Activated naive CD4-positive, alpha-beta T cell treated with anti-CD3 and anti-CD28 coated beads, Interleukin-2, amount 10 ng/mL, durations not matched to agents 7 days and 5 days (primary cell): ENCODE data around the gene ARF1.
A peak's percentile ranks its signal among the peaks of the same experiment; 100 is the strongest.

Experiments used
- CTCF ChIA-PET: fragments of 350-600 bp; sonication (Branson Sonifier 250); formaldehyde crosslinking; loops from one replicate; lab custom pipeline; 2021; ENCODE audit warnings: antibody characterized with exemption; lab: Charles Lee
- DNase-seq: peaks from one replicate; pipeline ENCODE4 v3.0.0-alpha.2; 2020
- H3K27ac Mint-ChIP-seq: one replicate; pipeline ENCODE4 v1.8.0; 2021; ENCODE audit warnings: mild to moderate bottlenecking, moderate library complexity, mixed read lengths
- H3K27me3 Mint-ChIP-seq: one replicate; pipeline ENCODE4 v1.8.0; 2021; ENCODE audit warnings: mild to moderate bottlenecking, mixed read lengths
- H3K36me3 Mint-ChIP-seq: one replicate; pipeline ENCODE4 v1.8.0; 2021; ENCODE audit warnings: mixed read lengths
- H3K4me1 Mint-ChIP-seq: one replicate; pipeline ENCODE4 v1.8.0; 2021; ENCODE audit warnings: mixed read lengths
- H3K4me3 Mint-ChIP-seq: one replicate; pipeline ENCODE4 v1.8.0; 2021; ENCODE audit warnings: mild to moderate bottlenecking, moderate library complexity, mixed read lengths
- H3K9me3 Mint-ChIP-seq: one replicate; pipeline ENCODE4 v1.8.0; 2021; ENCODE audit warnings: mixed read lengths

ARF1 gene

DNA sequence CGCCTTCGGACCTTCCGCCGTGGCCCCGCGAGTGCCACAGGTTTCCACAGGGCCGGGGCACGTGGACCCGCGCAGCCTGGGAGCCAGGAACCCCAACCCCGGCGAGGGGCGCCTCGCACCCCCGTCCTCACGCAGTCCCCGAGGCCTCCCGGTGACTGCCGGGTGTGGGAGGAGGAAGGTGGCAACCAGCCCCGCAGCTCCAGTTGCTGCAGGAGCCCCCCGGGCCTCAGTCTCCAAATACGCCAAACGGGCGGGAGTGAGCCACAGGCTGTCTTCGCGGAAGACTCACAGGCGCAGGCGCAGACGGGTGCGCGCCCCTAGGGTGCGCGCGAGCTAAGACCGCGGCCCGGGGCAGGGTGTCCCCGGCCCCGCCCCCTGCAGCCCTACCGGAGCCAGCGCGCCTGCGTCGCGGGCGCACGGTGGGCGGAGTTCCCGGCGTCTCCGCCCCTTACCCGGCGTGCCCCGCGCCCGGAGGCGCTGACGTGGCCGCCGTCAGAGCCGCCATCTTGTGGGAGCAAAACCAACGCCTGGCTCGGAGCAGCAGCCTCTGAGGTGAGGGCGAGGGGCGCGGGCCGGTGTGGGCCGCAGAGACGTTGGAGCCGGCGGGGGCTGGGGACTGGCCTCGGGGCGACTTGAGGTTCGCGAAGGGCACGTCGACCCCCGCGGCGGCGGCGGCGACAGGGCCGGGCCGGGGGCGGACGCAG lies at the start of gene ARF1:
TSS of gene ARF1 (plus strand) at position 495 of the 704 bp plus-strand sequence. CDS start 14,407 bp downstream, outside the sequence.
- CTCF ChIA-PET, result interaction anchor here (1.0 kb wide), 1 partner anchor 319 kb away, joined by 3 read pairs; no protein-coding TSS in a partner anchor
- peaks cover 28% of the 10 kb centered on the region for H3K36me3 Mint-ChIP-seq
- peak; percentile 91 for DNase-seq
- H3K4me1 Mint-ChIP-seq, result peaks cover 46% of the 10 kb centered on the region
- H3K27me3 Mint-ChIP-seq, result no peaks in the 10 kb centered on the region
- H3K27ac Mint-ChIP-seq, result peak within 1 kb of the TSS; percentile 96
- no peaks in the 10 kb centered on the region for H3K9me3 Mint-ChIP-seq
- peak within 1 kb of the TSS; percentile 93 for H3K4me3 Mint-ChIP-seq

DNA sequence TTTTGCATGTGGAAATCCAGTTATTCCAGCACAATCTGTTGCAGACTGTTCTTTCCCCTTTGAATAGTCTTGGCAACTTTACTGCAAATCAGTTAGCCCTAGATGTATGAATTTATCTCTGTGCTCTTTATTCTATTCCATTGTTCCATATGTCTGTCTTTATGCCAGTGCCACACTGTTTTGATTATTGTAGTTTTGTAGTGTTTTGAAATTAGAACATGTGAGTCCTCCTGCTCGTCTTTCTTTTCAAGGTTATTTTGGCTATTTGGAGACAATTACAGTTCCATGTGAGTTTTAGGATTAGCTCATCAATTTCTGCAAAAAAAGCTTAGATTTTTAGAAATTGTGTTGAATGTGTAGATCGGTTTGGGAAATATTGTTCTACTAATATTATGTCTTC lies 49.1 kb upstream of the ARF1 start:
- Mint-ChIP-seq H3K4me3 (no peak overlapping the region), H3K36me3 (no peaks in the 10 kb centered on the region), H3K27me3 (peaks cover 57% of the 10 kb centered on the region), H3K27ac (no peak overlapping the region), H3K4me1 (no peaks in the 10 kb centered on the region), H3K9me3 (no peaks in the 10 kb centered on the region)
- CTCF ChIA-PET, result no interaction called here
- DNase-seq, result no peak

DNA sequence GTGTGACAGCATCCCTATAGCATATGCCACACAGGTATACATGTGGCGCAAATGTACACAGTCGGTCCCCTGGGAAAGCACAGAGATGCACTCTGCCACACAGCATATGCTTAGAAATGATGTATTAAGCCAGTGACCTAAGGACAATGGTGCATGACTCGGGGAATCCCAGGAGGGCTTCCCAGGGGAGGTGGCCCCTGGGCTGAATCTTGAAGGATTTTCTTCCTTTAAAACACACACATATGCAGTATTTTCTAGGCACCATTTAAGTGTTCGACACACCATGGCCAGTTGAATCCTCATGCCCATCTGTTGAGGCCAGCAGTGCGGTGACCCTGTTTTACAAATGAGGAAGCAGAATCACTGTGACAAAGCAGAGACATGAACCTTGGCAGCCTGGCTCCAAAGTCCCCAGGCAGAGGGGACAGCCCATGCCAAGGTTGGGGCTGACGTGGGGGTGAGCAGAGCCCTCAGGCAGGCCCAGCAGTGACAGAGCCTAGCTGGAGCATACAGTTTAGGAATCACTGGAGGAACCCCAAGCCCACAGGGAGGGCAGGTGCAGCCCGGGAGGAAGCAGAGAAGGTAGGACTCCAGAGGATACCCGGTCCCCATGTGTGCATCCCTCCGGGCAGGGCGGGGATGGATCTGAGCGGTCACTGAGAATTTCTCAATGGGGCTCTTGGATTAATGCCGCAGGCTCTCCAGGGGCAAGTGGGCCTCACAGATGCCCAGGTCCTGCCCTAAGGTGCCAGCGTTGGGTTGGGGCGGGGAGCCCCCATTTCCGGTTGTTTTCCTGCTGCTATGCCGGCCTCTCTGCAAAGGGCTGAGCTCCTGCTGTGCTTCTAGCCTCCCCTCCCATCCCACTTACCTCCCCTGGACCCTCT lies 47.3 kb upstream of the ARF1 start:
- H3K27ac Mint-ChIP-seq, result no peak overlapping the region
- H3K4me1 Mint-ChIP-seq, result no peaks in the 10 kb centered on the region
- no peaks in the 10 kb centered on the region for H3K9me3 Mint-ChIP-seq
- H3K4me3 Mint-ChIP-seq, result no peak overlapping the region
- H3K27me3 Mint-ChIP-seq, result peaks cover 68% of the 10 kb centered on the region
- no peaks in the 10 kb centered on the region for H3K36me3 Mint-ChIP-seq
- CTCF ChIA-PET, result no interaction called here
- no peak for DNase-seq

DNA sequence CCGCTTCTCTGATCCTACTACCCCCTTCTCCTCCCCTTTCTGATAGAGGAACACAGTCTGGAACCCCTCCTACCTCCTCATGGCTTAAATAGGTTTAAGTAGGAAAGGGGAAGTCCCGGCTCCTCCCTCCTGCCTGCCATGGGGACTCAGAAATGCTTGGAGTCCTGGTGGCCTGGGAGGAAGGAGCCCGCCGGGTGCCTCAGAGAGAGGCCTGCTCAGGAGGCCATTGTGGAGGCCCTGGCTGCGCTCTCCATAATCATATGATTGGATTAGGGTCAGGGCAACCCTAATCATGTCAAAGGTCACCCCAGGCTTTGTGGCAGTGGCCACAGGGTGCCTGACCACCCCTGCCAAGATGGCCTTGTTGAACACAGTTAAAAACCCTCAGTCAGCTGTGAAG lies 46.7 kb upstream of the ARF1 start:
- no peak for DNase-seq
- Mint-ChIP-seq H3K27ac (no peak overlapping the region), H3K36me3 (no peaks in the 10 kb centered on the region), H3K9me3 (no peaks in the 10 kb centered on the region), H3K4me1 (no peaks in the 10 kb centered on the region), H3K4me3 (no peak overlapping the region), H3K27me3 (peaks cover 68% of the 10 kb centered on the region)
- CTCF ChIA-PET, result no interaction called here

DNA sequence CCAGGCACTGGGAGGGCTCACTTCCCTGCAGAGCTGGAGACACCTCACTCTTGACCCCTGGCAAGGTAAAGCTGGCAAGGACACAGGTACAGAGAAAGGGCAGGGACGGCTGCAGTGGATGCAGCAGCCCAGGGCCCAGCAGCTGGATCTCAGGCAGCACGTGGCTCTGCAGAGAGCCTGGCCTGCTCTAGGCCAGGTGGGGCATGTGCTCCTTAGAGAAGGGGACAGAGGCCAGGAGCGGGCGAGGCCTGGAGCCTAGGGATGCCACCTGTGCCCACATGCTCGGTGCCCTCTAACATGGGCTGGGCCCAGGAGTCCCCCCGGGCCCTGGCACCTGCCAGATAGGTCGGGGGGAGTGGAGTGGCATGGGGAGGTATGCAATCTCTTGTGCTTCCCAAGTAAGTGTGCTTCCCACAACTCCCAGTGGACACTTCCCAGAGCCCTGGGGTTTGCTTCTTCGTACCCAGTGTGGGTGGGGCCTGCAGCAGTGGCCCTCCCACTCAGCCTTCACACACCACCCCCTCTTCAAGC lies 45.7 kb upstream of the ARF1 start:
- Mint-ChIP-seq H3K36me3 (no peaks in the 10 kb centered on the region), H3K27ac (no peak overlapping the region), H3K27me3 (peaks cover 59% of the 10 kb centered on the region), H3K4me1 (no peaks in the 10 kb centered on the region), H3K4me3 (no peak overlapping the region), H3K9me3 (no peaks in the 10 kb centered on the region)
- CTCF ChIA-PET, result no interaction called here
- no peak for DNase-seq

DNA sequence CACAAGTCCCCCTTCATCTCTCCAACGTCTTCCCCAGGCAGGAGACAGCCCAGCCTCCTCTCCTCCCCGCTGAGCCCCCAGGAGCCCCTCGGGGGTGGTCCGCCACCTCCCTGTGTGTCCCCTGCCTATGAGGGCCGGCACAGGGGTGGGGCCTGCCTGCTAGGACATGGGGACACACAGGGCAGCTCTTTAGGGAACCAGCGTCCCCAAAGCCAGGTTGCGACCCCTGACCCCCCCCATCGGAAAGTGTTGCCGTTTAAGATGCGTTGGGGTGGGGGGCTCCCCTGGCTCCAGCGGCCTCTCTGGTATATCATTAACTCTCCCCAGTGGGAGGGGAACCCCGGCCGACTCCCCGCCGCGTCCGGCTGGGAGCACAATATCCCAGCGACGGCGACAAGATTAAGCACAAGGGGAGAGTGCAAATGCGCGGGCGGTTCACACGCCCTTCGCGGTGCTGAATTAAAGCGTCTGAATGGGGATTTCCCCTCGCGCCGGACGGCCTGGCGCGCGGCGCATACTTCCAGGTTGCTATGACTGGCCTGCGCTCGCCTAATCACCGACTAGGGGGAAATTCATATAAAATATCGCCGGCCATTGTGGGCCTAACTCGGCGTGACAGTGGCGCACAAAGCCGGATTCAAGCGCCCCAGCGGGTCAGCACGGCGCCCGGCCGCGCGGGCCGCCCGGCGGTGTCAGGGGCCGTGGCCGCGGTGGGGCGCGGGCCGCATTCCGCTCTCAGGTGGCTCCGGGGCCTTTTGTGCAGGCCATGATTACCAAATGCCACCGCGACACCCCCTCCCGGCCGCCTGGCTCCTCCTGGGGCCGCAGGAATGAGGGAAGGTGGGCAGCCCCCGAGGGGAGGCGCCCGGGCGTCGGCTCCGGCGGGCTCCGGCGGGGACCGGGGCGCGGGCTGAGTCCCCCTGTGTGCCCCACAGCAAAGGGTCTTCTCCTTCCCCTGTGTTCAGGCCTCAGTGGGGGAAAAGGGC lies 44.8 kb upstream of the ARF1 start:
- H3K27ac Mint-ChIP-seq, result no peak overlapping the region
- H3K36me3 Mint-ChIP-seq, result no peaks in the 10 kb centered on the region
- no peak overlapping the region for H3K4me3 Mint-ChIP-seq
- H3K9me3 Mint-ChIP-seq, result no peaks in the 10 kb centered on the region
- peaks cover 58% of the 10 kb centered on the region for H3K27me3 Mint-ChIP-seq
- peak; percentile 40 for DNase-seq
- H3K4me1 Mint-ChIP-seq, result no peaks in the 10 kb centered on the region
- CTCF ChIA-PET, result no interaction called here

DNA sequence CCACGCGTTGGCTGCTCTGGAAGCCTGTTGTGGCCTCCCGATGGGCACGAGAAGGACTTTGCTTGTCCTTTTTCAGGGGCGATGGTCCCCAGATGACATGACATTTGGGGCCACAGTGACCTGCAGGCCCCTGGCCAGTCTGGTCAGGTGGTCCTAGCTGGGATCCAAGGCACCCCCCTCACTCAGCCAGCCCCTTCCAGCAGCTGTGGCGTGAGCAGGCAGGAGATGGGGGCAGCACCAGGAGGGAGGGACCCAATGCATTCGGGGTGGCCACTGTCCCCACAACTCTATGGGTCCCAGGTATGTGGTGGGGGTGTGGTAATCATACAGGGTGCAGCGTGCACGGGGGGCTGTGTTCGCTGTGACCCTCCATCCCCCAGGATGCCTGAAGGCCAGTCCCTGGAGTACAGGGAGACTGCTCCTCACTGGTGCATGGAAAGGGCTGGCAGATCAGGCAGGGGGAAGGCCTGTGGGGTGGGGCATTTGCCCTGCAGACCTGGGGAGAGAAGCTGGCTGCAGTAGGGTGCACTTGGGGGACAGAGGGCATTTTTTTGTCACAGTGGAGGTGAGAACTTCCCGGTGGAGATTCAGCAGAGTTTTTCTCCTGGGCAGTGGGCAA lies 44.0 kb upstream of the ARF1 start:
- no peak for DNase-seq
- no peak overlapping the region for H3K27ac Mint-ChIP-seq
- CTCF ChIA-PET, result no interaction called here

DNA sequence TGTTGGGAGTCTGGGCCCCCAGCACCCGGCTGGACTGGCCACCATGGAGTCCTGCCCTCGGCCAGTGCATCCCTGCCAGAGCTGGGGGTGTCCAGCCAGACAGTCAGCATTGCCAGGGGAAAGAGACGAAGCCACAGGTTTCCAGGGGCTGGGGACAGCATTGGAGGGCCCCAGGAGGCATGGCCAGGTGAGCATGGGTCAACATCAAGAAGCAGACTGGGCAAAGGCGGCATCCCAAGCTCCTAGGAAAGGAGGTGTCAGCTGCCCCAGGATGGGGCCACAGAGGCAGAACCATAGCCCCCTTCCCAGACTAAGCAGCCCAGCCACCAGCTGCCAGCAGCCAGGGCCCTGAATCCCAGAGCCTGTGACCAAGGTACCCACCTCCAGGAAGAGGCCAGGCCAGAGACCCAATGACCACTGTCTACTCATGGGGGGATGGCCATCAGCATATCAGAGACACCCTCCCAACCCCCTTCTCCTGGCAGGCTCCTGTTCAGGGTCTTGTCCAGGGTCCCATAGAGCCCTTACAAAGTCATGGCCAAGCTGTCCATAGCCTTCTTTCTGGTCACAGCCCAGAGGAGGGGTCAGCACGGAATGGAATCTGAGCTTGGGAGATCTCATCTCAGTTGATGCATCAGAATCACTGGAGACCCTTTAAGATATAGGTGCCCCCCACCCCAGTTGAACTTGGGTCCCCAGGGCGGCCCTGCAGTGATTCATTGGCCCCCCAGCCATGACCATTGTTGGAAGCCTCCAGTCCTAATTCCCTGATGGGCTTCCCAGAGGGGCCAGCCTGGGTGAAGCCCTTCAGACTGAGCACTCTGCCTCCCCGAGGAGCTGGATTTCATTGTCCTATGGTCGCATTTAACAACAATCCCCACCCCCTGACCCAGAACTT lies 43.3 kb upstream of the ARF1 start:
- no peak overlapping the region for H3K27ac Mint-ChIP-seq
- CTCF ChIA-PET, result no interaction called here
- peaks cover 58% of the 10 kb centered on the region for H3K27me3 Mint-ChIP-seq
- DNase-seq, result no peak
- no peak overlapping the region for H3K4me3 Mint-ChIP-seq
- H3K4me1 Mint-ChIP-seq, result no peaks in the 10 kb centered on the region
- no peaks in the 10 kb centered on the region for H3K9me3 Mint-ChIP-seq
- no peaks in the 10 kb centered on the region for H3K36me3 Mint-ChIP-seq

More for the DNA sequence above, 44.0 kb upstream of the ARF1 start:
- Mint-ChIP-seq H3K4me1 (no peaks in the 10 kb centered on the region), H3K9me3 (no peaks in the 10 kb centered on the region), H3K36me3 (no peaks in the 10 kb centered on the region), H3K4me3 (no peak overlapping the region), H3K27me3 (peaks cover 58% of the 10 kb centered on the region)

DNA sequence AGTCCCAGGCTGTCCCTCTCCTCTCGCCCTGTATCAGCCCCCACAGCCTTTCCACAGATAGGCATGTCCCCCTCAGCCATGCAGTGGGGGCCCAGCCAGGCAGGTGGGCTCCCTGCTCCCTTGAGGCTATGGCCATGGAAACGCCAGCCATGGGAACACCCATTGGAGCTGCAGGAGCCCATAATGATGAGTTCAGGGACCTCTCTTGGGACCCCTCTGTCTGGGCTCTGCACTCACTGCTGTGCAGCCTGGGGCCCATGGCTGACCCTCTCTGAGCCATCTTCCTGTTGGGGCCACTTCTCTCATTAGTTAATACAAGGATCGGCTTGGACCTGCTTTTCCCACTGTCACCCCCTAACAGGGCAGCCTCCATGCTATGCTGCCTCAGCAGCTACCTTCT lies 42.5 kb upstream of the ARF1 start:
- Mint-ChIP-seq H3K36me3 (no peaks in the 10 kb centered on the region), H3K9me3 (no peaks in the 10 kb centered on the region), H3K4me1 (no peaks in the 10 kb centered on the region), H3K27ac (no peak overlapping the region), H3K27me3 (peaks cover 54% of the 10 kb centered on the region), H3K4me3 (no peak overlapping the region)
- no peak for DNase-seq
- CTCF ChIA-PET, result no interaction called here

DNA sequence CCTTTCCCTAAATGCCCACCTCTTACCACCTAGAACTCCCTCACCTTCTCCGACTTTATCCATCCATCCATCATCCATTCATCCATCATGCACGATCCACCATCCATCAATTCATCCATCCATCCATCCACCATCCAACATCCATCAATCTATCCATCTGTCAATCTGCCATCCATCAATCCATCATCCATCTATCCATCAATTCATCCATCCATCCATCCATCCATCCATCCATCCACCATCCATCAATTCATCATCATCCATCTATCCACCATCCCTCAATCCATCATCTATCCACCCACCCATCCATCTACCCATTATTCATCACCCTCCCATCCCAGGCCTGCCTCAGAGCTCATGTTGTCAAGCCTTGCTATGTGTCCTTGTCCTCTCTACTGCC lies 41.2 kb upstream of the ARF1 start:
- Mint-ChIP-seq H3K9me3 (peaks cover 3% of the 10 kb centered on the region), H3K4me1 (no peaks in the 10 kb centered on the region), H3K4me3 (no peak overlapping the region), H3K27ac (no peak overlapping the region), H3K27me3 (peaks cover 41% of the 10 kb centered on the region), H3K36me3 (no peaks in the 10 kb centered on the region)
- CTCF ChIA-PET, result no interaction called here
- DNase-seq, result no peak

DNA sequence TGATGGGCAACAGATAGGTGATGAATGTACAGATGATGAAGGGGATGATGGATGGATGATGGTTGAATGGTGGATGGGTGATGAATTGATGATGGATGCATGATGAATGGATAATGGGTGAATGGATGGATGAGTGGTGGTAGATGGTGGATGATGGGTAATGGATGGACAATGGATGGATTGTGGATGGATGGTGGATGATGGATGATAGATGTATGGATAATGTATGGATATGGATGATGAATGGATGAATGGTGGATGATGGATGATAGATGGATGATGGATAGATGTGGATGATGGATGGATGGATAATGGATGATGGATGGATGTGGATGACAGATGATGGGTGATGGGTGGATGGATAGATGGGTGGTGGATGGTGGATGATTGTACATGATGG lies 40.0 kb upstream of the ARF1 start:
- no peaks in the 10 kb centered on the region for H3K4me1 Mint-ChIP-seq
- no peaks in the 10 kb centered on the region for H3K36me3 Mint-ChIP-seq
- H3K9me3 Mint-ChIP-seq, result peaks cover 8% of the 10 kb centered on the region

DNA sequence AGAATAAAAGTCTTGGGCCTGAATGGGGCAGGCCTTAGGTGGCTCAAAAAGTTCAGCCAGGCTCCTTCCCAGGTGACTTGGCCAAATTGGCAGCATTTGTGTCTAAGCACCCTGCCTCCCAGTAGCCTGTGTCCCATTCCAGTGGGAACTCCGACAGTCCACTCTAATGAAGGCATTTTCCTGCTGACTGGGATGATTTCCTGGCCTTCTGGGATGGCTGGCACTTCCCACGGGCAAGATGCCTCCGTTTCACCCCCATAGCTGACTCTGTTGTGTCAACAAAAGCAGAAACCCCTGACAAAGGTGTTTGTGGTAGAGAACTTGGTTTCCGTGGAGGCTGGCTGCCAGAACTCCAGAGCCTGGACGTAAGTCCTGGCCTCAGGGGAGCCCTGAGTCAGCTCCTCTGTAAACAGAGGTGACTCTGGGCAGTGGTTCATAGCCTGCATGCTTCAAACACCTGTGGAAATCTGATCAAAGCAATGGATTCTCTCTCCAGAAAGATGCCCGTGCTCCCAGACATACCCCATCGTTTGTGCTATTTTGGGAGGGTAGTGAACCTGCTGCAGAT lies 39.1 kb upstream of the ARF1 start:
- DNase-seq, result no peak
- peaks cover 8% of the 10 kb centered on the region for H3K9me3 Mint-ChIP-seq
- peaks cover 23% of the 10 kb centered on the region for H3K27me3 Mint-ChIP-seq
- H3K36me3 Mint-ChIP-seq, result no peaks in the 10 kb centered on the region
- H3K27ac Mint-ChIP-seq, result no peak overlapping the region
- no peak overlapping the region for H3K4me3 Mint-ChIP-seq
- CTCF ChIA-PET, result no interaction called here
- H3K4me1 Mint-ChIP-seq, result no peaks in the 10 kb centered on the region

More for the DNA sequence above, 40.0 kb upstream of the ARF1 start:
- CTCF ChIA-PET, result no interaction called here
- DNase-seq, result no peak
- peaks cover 29% of the 10 kb centered on the region for H3K27me3 Mint-ChIP-seq
- H3K4me3 Mint-ChIP-seq, result no peak overlapping the region
- H3K27ac Mint-ChIP-seq, result no peak overlapping the region
